H1 (cell line): ENCODE measurements around the gene BSG. TPM values are rescaled to one million over a fixed set of nuclear protein-coding genes. Genes with fewer than 3 reads are reported as not detected.

Experiments
- CHD1 ChIP-seq: IDR thresholded peaks from 2 replicates; pipeline ENCODE4 v1.6.1; 2012; ENCODE audit warnings: low read depth, low read length, improper control_type of control experiment
- E2F6 ChIP-seq: IDR thresholded peaks from 2 replicates; pipeline ENCODE4 v1.6.1; 2012; ENCODE audit warnings: inconsistent platforms
- POLR2AphosphoS5 ChIP-seq: IDR thresholded peaks from 2 replicates; pipeline ENCODE4 v1.6.1; 2011; ENCODE audit warnings: low read depth, low read length
- RNF2 ChIP-seq: fragments of 200-900, 300-1000 bp; sonication (generic); IDR thresholded peaks from 2 replicates; pipeline ENCODE4 v1.7.1; 2016; ENCODE audit warnings: borderline replicate concordance, low read depth, mild to moderate bottlenecking, antibody characterized with exemption, low read length; ENCODE audit not compliant: poor library complexity, severe bottlenecking; ENCODE audit errors: missing control alignments
- TAF1 ChIP-seq: IDR thresholded peaks from 2 replicates; pipeline ENCODE4 v1.6.1; 2011; ENCODE audit warnings: mild to moderate bottlenecking, low read depth, low read length
- TAF7 ChIP-seq: optimal IDR thresholded peaks from 2 replicates; pipeline ENCODE3; 2011; ENCODE audit warnings: low read depth, mild to moderate bottlenecking, inconsistent platforms, low read length, moderate library complexity, borderline replicate concordance
- polyA plus RNA-seq, 7 experiments: library from polyadenylated mRNA; depleted of rRNA in 3 of 7; stranded (reverse) in 5 of 7; unstranded in 2 of 7; fragments of >200 nt in 5 of 7; fragments of 200-250 nt in 2 of 7; gene quantifications; 1 replicate in 5 of 7; 2 replicates in 1 of 7; 4 replicates in 1 of 7; pipeline versions ENCODE4 v1.2.1 to v1.2.3, GENCODE V29; 2011 to 2013; ENCODE audit warnings: missing spikeins in 2 of 7, mixed read lengths in 2 of 7
- total RNA-seq: library from RNA; stranded (reverse); fragmentation: NEBNext Ultra II Directional; extraction: Animal tissue kit (Norgen Biotek cat#: 25700); gene quantifications from 2 replicates; pipeline ENCODE4 v1.2.1, GENCODE V29; 2021
- TF ChIP-seq, protein P1 (sequence below): IDR thresholded peaks from 2 replicates; pipeline ENCODE4 v1.6.1; 2011; ENCODE audit warnings: low read depth, mild to moderate bottlenecking, low read length; ENCODE audit not compliant: insufficient read depth

The BSG gene
- total and polyA plus RNA-seq, 2 of the 8 experiments (the other 6 are each of a cell fraction or from before 2014, with no cell fraction given), result 726 to 1,055 TPM

- TF ChIP-seq RNF2 (no peak), E2F6 (no peak), CHD1 (no peak), TAF1 (no peak), POLR2AphosphoS5 (no peak), TAF7 (no peak)
- TF ChIP-seq, protein P1, sequence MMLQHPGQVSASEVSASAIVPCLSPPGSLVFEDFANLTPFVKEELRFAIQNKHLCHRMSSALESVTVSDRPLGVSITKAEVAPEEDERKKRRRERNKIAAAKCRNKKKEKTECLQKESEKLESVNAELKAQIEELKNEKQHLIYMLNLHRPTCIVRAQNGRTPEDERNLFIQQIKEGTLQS, result no peak
Observed at GRCh38 chr19:525857-526419, 46.5 kb upstream of the BSG start (continued).
